ENCODE data around the gene WDR93.

The WDR93 gene

GRCh38 chr15:89665449-89666181 lies 25.0 kb upstream of the WDR93 start:
- DNase-seq (ENCODE audit: low read depth): peak; percentile 76
- H3K4me1 ChIP-seq (ENCODE audit: control insufficient read depth, insufficient read depth, low read length): peaks cover 52% of the 10 kb centered on the region
- no peaks in the 10 kb centered on the region for H3K27me3 ChIP-seq (replicated peaks; ENCODE audit: control insufficient read depth, insufficient read depth, low read length)
- H3K36me3 ChIP-seq (ENCODE audit: control insufficient read depth, insufficient read depth, low read length, severe bottlenecking): peaks cover 53% of the 10 kb centered on the region
- peak overlapping the region; percentile 59 for H3K4me3 ChIP-seq (ENCODE audit: low read length)
- peak overlapping the region; percentile 82 for H3K9ac ChIP-seq (ENCODE audit: low read length)
- no peaks in the 10 kb centered on the region for H3K9me3 ChIP-seq (ENCODE audit: control insufficient read depth, low read length)

DNA sequence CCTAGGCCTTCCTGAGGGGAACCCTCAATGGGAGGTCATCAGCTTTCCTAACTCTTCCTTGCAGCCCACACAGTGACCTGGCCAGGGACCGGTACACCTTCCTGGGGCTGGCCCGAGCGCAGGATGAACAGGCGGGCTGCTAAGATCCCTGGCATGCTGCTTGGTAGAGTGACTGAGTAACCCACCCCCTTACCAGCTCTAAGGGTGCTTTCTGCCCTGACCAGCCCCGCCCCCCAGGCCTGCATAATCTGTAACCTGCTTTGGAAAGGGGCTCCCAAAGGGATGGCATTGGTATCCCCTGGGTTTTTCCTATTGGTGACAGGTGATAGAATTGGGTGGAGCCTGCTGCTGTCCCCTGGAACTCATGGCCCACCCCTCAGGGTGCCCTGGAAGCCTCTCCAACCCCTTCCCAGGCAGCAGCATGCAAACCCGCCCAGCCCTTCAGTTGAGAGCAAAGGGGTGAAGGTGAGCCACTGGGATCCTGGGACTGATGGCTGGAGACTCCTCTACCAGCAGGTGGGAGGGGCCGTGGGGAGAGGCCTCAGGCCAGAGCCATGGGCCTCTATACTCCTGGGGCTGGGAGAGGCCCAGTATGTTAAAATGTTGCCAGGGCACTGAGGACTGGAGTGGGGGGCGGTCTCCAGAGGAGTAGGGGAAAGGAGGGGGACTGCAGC lies 24.3 kb upstream of the WDR93 start:
- Histone ChIP-seq H3K36me3 (ENCODE audit: control insufficient read depth, insufficient read depth, low read length, severe bottlenecking) (peaks cover 60% of the 10 kb centered on the region), H3K9me3 (ENCODE audit: control insufficient read depth, low read length) (no peaks in the 10 kb centered on the region), H3K4me1 (ENCODE audit: control insufficient read depth, insufficient read depth, low read length) (peaks cover 53% of the 10 kb centered on the region), H3K27me3 (replicated peaks; ENCODE audit: control insufficient read depth, insufficient read depth, low read length) (no peaks in the 10 kb centered on the region), H3K9ac (ENCODE audit: low read length) (peak overlapping the region; percentile 82), H3K4me3 (ENCODE audit: low read length) (peak overlapping the region; percentile 59)
- DNase-seq (ENCODE audit: low read depth): no peak

GRCh38 chr15:89666858-89667705 lies 23.5 kb upstream of the WDR93 start:
- no peaks in the 10 kb centered on the region for H3K27me3 ChIP-seq (replicated peaks; ENCODE audit: control insufficient read depth, insufficient read depth, low read length)

DNA sequence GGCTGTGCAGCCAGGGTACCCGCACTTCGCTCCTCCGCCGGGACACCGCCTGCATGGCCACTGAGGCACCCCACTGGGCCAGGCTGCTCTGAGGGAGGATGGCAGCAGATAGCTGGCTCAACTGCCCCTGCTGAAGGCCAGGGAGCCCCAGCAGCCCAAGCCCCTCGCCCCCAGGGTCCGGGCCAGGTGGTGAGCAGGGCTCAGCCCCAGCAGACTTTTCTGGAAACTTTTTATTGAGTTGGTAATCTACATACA lies 23.0 kb upstream of the WDR93 start:
- no peak overlapping the region for H3K4me3 ChIP-seq (ENCODE audit: low read length)
- H3K27me3 ChIP-seq (replicated peaks; ENCODE audit: control insufficient read depth, insufficient read depth, low read length): no peaks in the 10 kb centered on the region
- peaks cover 73% of the 10 kb centered on the region for H3K36me3 ChIP-seq (ENCODE audit: control insufficient read depth, insufficient read depth, low read length, severe bottlenecking)
- H3K9ac ChIP-seq (ENCODE audit: low read length): peak overlapping the region; percentile 34
- peaks cover 58% of the 10 kb centered on the region for H3K4me1 ChIP-seq (ENCODE audit: control insufficient read depth, insufficient read depth, low read length)
- no peaks in the 10 kb centered on the region for H3K9me3 ChIP-seq (ENCODE audit: control insufficient read depth, low read length)
- no peak for DNase-seq (ENCODE audit: low read depth)

More at GRCh38 chr15:89666858-89667705, 23.5 kb upstream of the WDR93 start:
- H3K4me3 ChIP-seq (ENCODE audit: low read length): no peak overlapping the region
- H3K9me3 ChIP-seq (ENCODE audit: control insufficient read depth, low read length): no peaks in the 10 kb centered on the region
- H3K9ac ChIP-seq (ENCODE audit: low read length): peak overlapping the region; percentile 82
- peaks cover 68% of the 10 kb centered on the region for H3K36me3 ChIP-seq (ENCODE audit: control insufficient read depth, insufficient read depth, low read length, severe bottlenecking)
- no peak for DNase-seq (ENCODE audit: low read depth)
- H3K4me1 ChIP-seq (ENCODE audit: control insufficient read depth, insufficient read depth, low read length): peaks cover 58% of the 10 kb centered on the region

- H3K27me3 ChIP-seq (replicated peaks; ENCODE audit: control insufficient read depth, insufficient read depth, low read length): no peaks in the 10 kb centered on the region
- peaks cover 79% of the 10 kb centered on the region for H3K36me3 ChIP-seq (ENCODE audit: control insufficient read depth, insufficient read depth, low read length, severe bottlenecking)
- DNase-seq (ENCODE audit: low read depth): no peak
- peak overlapping the region; percentile 4 for H3K9ac ChIP-seq (ENCODE audit: low read length)
- no peak overlapping the region for H3K4me3 ChIP-seq (ENCODE audit: low read length)
- no peaks in the 10 kb centered on the region for H3K9me3 ChIP-seq (ENCODE audit: control insufficient read depth, low read length)
- H3K4me1 ChIP-seq (ENCODE audit: control insufficient read depth, insufficient read depth, low read length): peaks cover 61% of the 10 kb centered on the region
Observed at GRCh38 chr15:89668171-89668570, 22.4 kb upstream of the WDR93 start.

DNA sequence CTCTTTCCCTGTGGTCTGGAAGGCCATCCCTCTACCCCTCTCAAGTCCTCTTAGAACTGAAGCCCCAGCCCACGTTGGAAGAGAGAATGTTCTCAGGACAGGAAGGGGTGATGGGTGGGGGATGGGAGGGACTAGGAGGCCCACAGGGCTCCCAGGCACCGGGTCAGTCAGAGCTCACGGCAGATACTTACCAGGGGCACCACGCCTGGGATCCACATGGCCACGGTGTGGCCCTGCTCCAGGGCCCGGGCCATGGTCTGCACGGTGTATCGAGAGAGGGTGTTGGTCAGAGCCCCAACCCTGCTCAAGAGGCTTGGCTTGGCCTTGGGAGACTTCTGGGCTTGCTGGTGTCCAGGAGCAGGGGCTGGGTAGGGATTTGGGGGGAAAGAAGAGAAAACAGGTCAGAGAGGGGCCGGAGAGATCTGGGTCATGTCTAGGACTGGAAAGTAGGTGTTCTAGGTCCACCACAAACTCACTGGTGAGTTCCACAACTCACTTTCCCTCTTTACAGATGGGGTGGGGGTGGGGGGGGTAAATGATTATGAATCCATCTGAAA lies 21.2 kb upstream of the WDR93 start:
- H3K36me3 ChIP-seq (ENCODE audit: control insufficient read depth, insufficient read depth, low read length, severe bottlenecking): peaks cover 89% of the 10 kb centered on the region
- DNase-seq (ENCODE audit: low read depth): no peak
- H3K4me1 ChIP-seq (ENCODE audit: control insufficient read depth, insufficient read depth, low read length): peaks cover 71% of the 10 kb centered on the region
- no peak overlapping the region for H3K9ac ChIP-seq (ENCODE audit: low read length)
- H3K4me3 ChIP-seq (ENCODE audit: low read length): no peak overlapping the region
- H3K9me3 ChIP-seq (ENCODE audit: control insufficient read depth, low read length): no peaks in the 10 kb centered on the region
- H3K27me3 ChIP-seq (replicated peaks; ENCODE audit: control insufficient read depth, insufficient read depth, low read length): no peaks in the 10 kb centered on the region

- Histone ChIP-seq H3K27me3 (replicated peaks; ENCODE audit: control insufficient read depth, insufficient read depth, low read length) (no peaks in the 10 kb centered on the region), H3K4me3 (ENCODE audit: low read length) (no peak overlapping the region), H3K9me3 (ENCODE audit: control insufficient read depth, low read length) (no peaks in the 10 kb centered on the region), H3K4me1 (ENCODE audit: control insufficient read depth, insufficient read depth, low read length) (peaks cover 70% of the 10 kb centered on the region), H3K9ac (ENCODE audit: low read length) (peak overlapping the region; percentile 46), H3K36me3 (ENCODE audit: control insufficient read depth, insufficient read depth, low read length, severe bottlenecking) (peaks cover 88% of the 10 kb centered on the region)
- no peak for DNase-seq (ENCODE audit: low read depth)
Observed at GRCh38 chr15:89669941-89670340, 20.7 kb upstream of the WDR93 start.

- Histone ChIP-seq H3K4me3 (ENCODE audit: low read length) (no peak overlapping the region), H3K9ac (ENCODE audit: low read length) (peak overlapping the region; percentile 46), H3K27me3 (replicated peaks; ENCODE audit: control insufficient read depth, insufficient read depth, low read length) (no peaks in the 10 kb centered on the region), H3K4me1 (ENCODE audit: control insufficient read depth, insufficient read depth, low read length) (peaks cover 70% of the 10 kb centered on the region), H3K9me3 (ENCODE audit: control insufficient read depth, low read length) (no peaks in the 10 kb centered on the region), H3K36me3 (ENCODE audit: control insufficient read depth, insufficient read depth, low read length, severe bottlenecking) (peaks cover 97% of the 10 kb centered on the region)
- no peak for DNase-seq (ENCODE audit: low read depth)
Observed at GRCh38 chr15:89670971-89671560, 19.5 kb upstream of the WDR93 start.

GRCh38 chr15:89671687-89672086 lies 18.9 kb upstream of the WDR93 start:
- Histone ChIP-seq H3K9ac (ENCODE audit: low read length) (peak overlapping the region; percentile 86), H3K4me1 (ENCODE audit: control insufficient read depth, insufficient read depth, low read length) (peaks cover 68% of the 10 kb centered on the region), H3K27me3 (replicated peaks; ENCODE audit: control insufficient read depth, insufficient read depth, low read length) (no peaks in the 10 kb centered on the region), H3K9me3 (ENCODE audit: control insufficient read depth, low read length) (no peaks in the 10 kb centered on the region), H3K36me3 (ENCODE audit: control insufficient read depth, insufficient read depth, low read length, severe bottlenecking) (peaks cover 95% of the 10 kb centered on the region), H3K4me3 (ENCODE audit: low read length) (no peak overlapping the region)
- DNase-seq (ENCODE audit: low read depth): no peak

GRCh38 chr15:89672221-89673164 lies 18.1 kb upstream of the WDR93 start:
- Histone ChIP-seq H3K9me3 (ENCODE audit: control insufficient read depth, low read length) (no peaks in the 10 kb centered on the region), H3K4me1 (ENCODE audit: control insufficient read depth, insufficient read depth, low read length) (peaks cover 62% of the 10 kb centered on the region)
- DNase-seq (ENCODE audit: low read depth): peak; percentile 67

More at GRCh38 chr15:89672221-89673164, 18.1 kb upstream of the WDR93 start:
- Histone ChIP-seq H3K9ac (ENCODE audit: low read length) (peak overlapping the region; percentile 86), H3K36me3 (ENCODE audit: control insufficient read depth, insufficient read depth, low read length, severe bottlenecking) (peaks cover 95% of the 10 kb centered on the region), H3K4me3 (ENCODE audit: low read length) (peak overlapping the region; percentile 63), H3K27me3 (replicated peaks; ENCODE audit: control insufficient read depth, insufficient read depth, low read length) (no peaks in the 10 kb centered on the region)

All from adipocyte (in vitro differentiated cells).